Activated naive CD8-positive, alpha-beta T cell treated with anti-CD3 and anti-CD28 coated beads for 36 hours (primary cell): ENCODE results near the gene PLCH1. TPM values are rescaled to one million over a fixed set of nuclear protein-coding genes. Genes with fewer than 3 reads are reported as not detected.
"Not testable (repeated sequence)": the region's sequence is repeated elsewhere in the genome, so short reads cannot be mapped to it uniquely, and the experiment has no call there.

Experiments
- DNase-seq: peaks from one replicate; pipeline ENCODE4 v3.0.0; 2021
- H3K27ac Mint-ChIP-seq: one replicate; pipeline ENCODE4 v1.8.0; 2022; ENCODE audit warnings: mild to moderate bottlenecking, moderate library complexity, mixed read lengths
- H3K27me3 Mint-ChIP-seq: one replicate; pipeline ENCODE4 v1.8.0; 2022; ENCODE audit warnings: mild to moderate bottlenecking, mixed read lengths
- H3K36me3 Mint-ChIP-seq: one replicate; pipeline ENCODE4 v1.8.0; 2021; ENCODE audit warnings: mild to moderate bottlenecking, mixed read lengths
- H3K4me1 Mint-ChIP-seq: one replicate; pipeline ENCODE4 v1.8.0; 2021; ENCODE audit warnings: mixed read lengths
- H3K4me3 Mint-ChIP-seq: one replicate; pipeline ENCODE4 v1.8.0; 2022; ENCODE audit warnings: mild to moderate bottlenecking, moderate library complexity, mixed read lengths
- H3K9me3 Mint-ChIP-seq: one replicate; pipeline ENCODE4 v1.8.0; 2022; ENCODE audit warnings: mixed read lengths
- total RNA-seq, 2 experiments: library from RNA; stranded (reverse); gene quantifications; one replicate each; pipeline ENCODE4 v1.2.3, GENCODE V29; 2021

Gene PLCH1
- total RNA-seq, 2 experiments from 2014 or later = 1.2 to 1.3 TPM

GRCh38 chr3:155619118-155619915 is 125.6 kb downstream of the PLCH1 start:
- Mint-ChIP-seq H3K9me3 (peaks cover 10% of the 10 kb centered on the region), H3K27ac (no peak overlapping the region), H3K4me1 (no peaks in the 10 kb centered on the region), H3K27me3 (no peaks in the 10 kb centered on the region), H3K4me3 (no peak overlapping the region), H3K36me3 (no peaks in the 10 kb centered on the region)
- no peak for DNase-seq

- H3K27ac Mint-ChIP-seq = no peak overlapping the region
- H3K36me3 Mint-ChIP-seq = no peaks in the 10 kb centered on the region
- H3K27me3 Mint-ChIP-seq = no peaks in the 10 kb centered on the region
- no peak for DNase-seq
- H3K4me3 Mint-ChIP-seq = no peak overlapping the region
- H3K9me3 Mint-ChIP-seq = peaks cover 14% of the 10 kb centered on the region
- no peaks in the 10 kb centered on the region for H3K4me1 Mint-ChIP-seq
Observed at GRCh38 chr3:155618543-155618942, 126.3 kb downstream of the PLCH1 start.

- Mint-ChIP-seq H3K4me3 (no peak overlapping the region), H3K27me3 (no peaks in the 10 kb centered on the region)
Observed at GRCh38 chr3:155617346-155617925, 127.4 kb downstream of the PLCH1 start.

GRCh38 chr3:155615141-155615540 is 129.7 kb downstream of the PLCH1 start:
- not testable (repeated sequence) for H3K4me1 Mint-ChIP-seq, H3K27me3 Mint-ChIP-seq, H3K36me3 Mint-ChIP-seq, H3K27ac Mint-ChIP-seq, H3K4me3 Mint-ChIP-seq, DNase-seq
- H3K9me3 Mint-ChIP-seq = peaks cover 14% of the 10 kb centered on the region

More at GRCh38 chr3:155617346-155617925, 127.4 kb downstream of the PLCH1 start:
- Mint-ChIP-seq H3K36me3 (no peaks in the 10 kb centered on the region), H3K27ac (no peak overlapping the region), H3K9me3 (peaks cover 14% of the 10 kb centered on the region), H3K4me1 (no peaks in the 10 kb centered on the region)
- DNase-seq = no peak

GRCh38 chr3:155614410-155614809 is 130.5 kb downstream of the PLCH1 start:
- H3K27me3 Mint-ChIP-seq, DNase-seq, H3K27ac Mint-ChIP-seq: not testable (repeated sequence)

GRCh38 chr3:155611456-155611855 is 133.4 kb downstream of the PLCH1 start:
- Mint-ChIP-seq H3K9me3 (peaks cover 21% of the 10 kb centered on the region), H3K36me3 (peaks cover 2% of the 10 kb centered on the region), H3K27me3 (no peaks in the 10 kb centered on the region), H3K27ac (no peak overlapping the region), H3K4me3 (no peak overlapping the region), H3K4me1 (no peaks in the 10 kb centered on the region)
- DNase-seq = no peak

More at GRCh38 chr3:155614410-155614809, 130.5 kb downstream of the PLCH1 start:
- H3K4me3 Mint-ChIP-seq, H3K4me1 Mint-ChIP-seq, H3K36me3 Mint-ChIP-seq: not testable (repeated sequence)
- H3K9me3 Mint-ChIP-seq = peaks cover 14% of the 10 kb centered on the region

- H3K9me3 Mint-ChIP-seq = peaks cover 12% of the 10 kb centered on the region
- peaks cover 4% of the 10 kb centered on the region for H3K27me3 Mint-ChIP-seq
- no peak overlapping the region for H3K27ac Mint-ChIP-seq
- H3K4me1 Mint-ChIP-seq = no peaks in the 10 kb centered on the region
- no peak overlapping the region for H3K4me3 Mint-ChIP-seq
- peaks cover 2% of the 10 kb centered on the region for H3K36me3 Mint-ChIP-seq
- no peak for DNase-seq
Observed at GRCh38 chr3:155609586-155609985, 135.3 kb downstream of the PLCH1 start.

- Mint-ChIP-seq H3K27me3 (peaks cover 4% of the 10 kb centered on the region), H3K4me3 (no peak overlapping the region), H3K27ac (no peak overlapping the region), H3K4me1 (no peaks in the 10 kb centered on the region), H3K9me3 (peaks cover 7% of the 10 kb centered on the region), H3K36me3 (peaks cover 2% of the 10 kb centered on the region)
- DNase-seq = no peak
Observed at GRCh38 chr3:155608228-155608920, 136.5 kb downstream of the PLCH1 start.

GRCh38 chr3:155607761-155608160 is 137.1 kb downstream of the PLCH1 start:
- H3K27ac Mint-ChIP-seq = no peak overlapping the region
- H3K27me3 Mint-ChIP-seq = peaks cover 4% of the 10 kb centered on the region
- peaks cover 7% of the 10 kb centered on the region for H3K9me3 Mint-ChIP-seq
- DNase-seq = no peak
- no peaks in the 10 kb centered on the region for H3K4me1 Mint-ChIP-seq
- peaks cover 2% of the 10 kb centered on the region for H3K36me3 Mint-ChIP-seq
- H3K4me3 Mint-ChIP-seq = no peak overlapping the region

- H3K4me3 Mint-ChIP-seq = no peak overlapping the region
- no peak overlapping the region for H3K27ac Mint-ChIP-seq
- H3K36me3 Mint-ChIP-seq = peaks cover 2% of the 10 kb centered on the region
- H3K4me1 Mint-ChIP-seq = peaks cover 2% of the 10 kb centered on the region
- H3K27me3 Mint-ChIP-seq = peaks cover 4% of the 10 kb centered on the region
- peaks cover 7% of the 10 kb centered on the region for H3K9me3 Mint-ChIP-seq
- DNase-seq = no peak
Observed at GRCh38 chr3:155605571-155605970, 139.3 kb downstream of the PLCH1 start.

- Mint-ChIP-seq H3K36me3 (peaks cover 2% of the 10 kb centered on the region), H3K4me3 (no peak overlapping the region), H3K4me1 (peaks cover 2% of the 10 kb centered on the region), H3K9me3 (peaks cover 7% of the 10 kb centered on the region), H3K27me3 (peaks cover 4% of the 10 kb centered on the region), H3K27ac (no peak overlapping the region)
- DNase-seq = no peak
Observed at GRCh38 chr3:155604967-155605366, 139.9 kb downstream of the PLCH1 start.

- Mint-ChIP-seq H3K27me3 (peaks cover 4% of the 10 kb centered on the region), H3K9me3 (peaks cover 4% of the 10 kb centered on the region), H3K4me3 (no peak overlapping the region), H3K4me1 (peaks cover 2% of the 10 kb centered on the region), H3K27ac (no peak overlapping the region), H3K36me3 (peaks cover 2% of the 10 kb centered on the region)
- DNase-seq = no peak
Observed at GRCh38 chr3:155604126-155604525, 140.7 kb downstream of the PLCH1 start.

- H3K4me1 Mint-ChIP-seq = peaks cover 2% of the 10 kb centered on the region
- DNase-seq = no peak
- no peaks in the 10 kb centered on the region for H3K36me3 Mint-ChIP-seq
- no peak overlapping the region for H3K27ac Mint-ChIP-seq
- no peak overlapping the region for H3K4me3 Mint-ChIP-seq
- H3K9me3 Mint-ChIP-seq = no peaks in the 10 kb centered on the region
- H3K27me3 Mint-ChIP-seq = peaks cover 4% of the 10 kb centered on the region
Observed at GRCh38 chr3:155603302-155603701, 141.6 kb downstream of the PLCH1 start.

- Mint-ChIP-seq H3K36me3 (no peaks in the 10 kb centered on the region), H3K27ac (no peak overlapping the region), H3K4me3 (no peak overlapping the region), H3K9me3 (no peaks in the 10 kb centered on the region), H3K27me3 (peaks cover 4% of the 10 kb centered on the region), H3K4me1 (peaks cover 2% of the 10 kb centered on the region)
- DNase-seq = no peak
Observed at GRCh38 chr3:155602307-155602706, 142.6 kb downstream of the PLCH1 start.

GRCh38 chr3:155598671-155599070 is 146.2 kb downstream of the PLCH1 start:
- Mint-ChIP-seq H3K4me3 (no peak overlapping the region), H3K36me3 (no peaks in the 10 kb centered on the region), H3K4me1 (peaks cover 2% of the 10 kb centered on the region), H3K27ac (no peak overlapping the region), H3K27me3 (no peaks in the 10 kb centered on the region), H3K9me3 (no peaks in the 10 kb centered on the region)
- DNase-seq = no peak
